BE2C (cell line): ENCODE results near the gene SLC6A18.
"Not testable (repeated sequence)": the region's sequence is repeated elsewhere in the genome, so short reads cannot be mapped to it uniquely, and the experiment has no call there.

Experiments
- DNase-seq: peaks from one replicate; pipeline ENCODE4 v3.0.0-alpha.2; 2020
- H3K27me3 ChIP-seq: fragments of 250-450 bp; sonication (Bioruptor Pico); 2 replicates; pipeline ENCODE4 v1.5.1; 2020; ENCODE audit warnings: mild to moderate bottlenecking
- H3K36me3 ChIP-seq: fragments of 250-450 bp; sonication (Bioruptor Pico); 2 replicates; pipeline ENCODE4 v1.5.1; 2020; ENCODE audit warnings: mild to moderate bottlenecking
- H3K4me1 ChIP-seq: fragments of 250-450 bp; sonication (Bioruptor Pico); 2 replicates; pipeline ENCODE4 v1.5.1; 2020
- H3K4me3 ChIP-seq: 2 replicates; pipeline ENCODE4 v1.5.1; 2011; ENCODE audit warnings: low read depth, low read length
- H3K9me3 ChIP-seq: fragments of 250-450 bp; sonication (Bioruptor Pico); 2 replicates; pipeline ENCODE4 v1.5.1; 2020
- TF ChIP-seq, protein P1 (sequence below): IDR thresholded peaks from 2 replicates; pipeline ENCODE4 v1.5.1; 2012; ENCODE audit warnings: mild to moderate bottlenecking, low read depth, low read length

SLC6A18 gene

DNA sequence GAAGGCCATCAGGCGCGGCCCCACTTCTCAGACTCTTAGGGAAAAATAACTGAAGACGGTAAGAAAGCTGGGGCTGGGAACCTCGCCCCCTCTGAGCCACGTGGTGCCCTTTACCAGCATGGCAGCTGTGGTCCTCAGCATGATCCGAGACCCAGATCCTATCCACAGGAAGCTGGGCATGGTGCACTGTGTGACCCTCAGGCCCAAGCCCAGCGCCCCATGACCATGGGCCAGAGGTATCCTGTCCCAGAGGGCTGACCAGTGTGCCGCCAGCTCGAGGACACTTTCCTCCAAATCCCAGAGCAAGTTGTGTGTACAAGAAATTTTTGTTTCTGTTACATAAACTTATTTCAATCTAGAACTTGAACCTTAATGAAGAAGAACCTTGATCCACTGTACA, 41.6 kb downstream of the SLC6A18 start:
- Histone ChIP-seq H3K9me3 (no peaks in the 10 kb centered on the region), H3K4me3 (no peak overlapping the region), H3K27me3 (no peaks in the 10 kb centered on the region), H3K4me1 (no peaks in the 10 kb centered on the region), H3K36me3 (no peaks in the 10 kb centered on the region)
- TF ChIP-seq, protein P1, sequence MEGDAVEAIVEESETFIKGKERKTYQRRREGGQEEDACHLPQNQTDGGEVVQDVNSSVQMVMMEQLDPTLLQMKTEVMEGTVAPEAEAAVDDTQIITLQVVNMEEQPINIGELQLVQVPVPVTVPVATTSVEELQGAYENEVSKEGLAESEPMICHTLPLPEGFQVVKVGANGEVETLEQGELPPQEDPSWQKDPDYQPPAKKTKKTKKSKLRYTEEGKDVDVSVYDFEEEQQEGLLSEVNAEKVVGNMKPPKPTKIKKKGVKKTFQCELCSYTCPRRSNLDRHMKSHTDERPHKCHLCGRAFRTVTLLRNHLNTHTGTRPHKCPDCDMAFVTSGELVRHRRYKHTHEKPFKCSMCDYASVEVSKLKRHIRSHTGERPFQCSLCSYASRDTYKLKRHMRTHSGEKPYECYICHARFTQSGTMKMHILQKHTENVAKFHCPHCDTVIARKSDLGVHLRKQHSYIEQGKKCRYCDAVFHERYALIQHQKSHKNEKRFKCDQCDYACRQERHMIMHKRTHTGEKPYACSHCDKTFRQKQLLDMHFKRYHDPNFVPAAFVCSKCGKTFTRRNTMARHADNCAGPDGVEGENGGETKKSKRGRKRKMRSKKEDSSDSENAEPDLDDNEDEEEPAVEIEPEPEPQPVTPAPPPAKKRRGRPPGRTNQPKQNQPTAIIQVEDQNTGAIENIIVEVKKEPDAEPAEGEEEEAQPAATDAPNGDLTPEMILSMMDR = no peak
- no peak for DNase-seq

DNA sequence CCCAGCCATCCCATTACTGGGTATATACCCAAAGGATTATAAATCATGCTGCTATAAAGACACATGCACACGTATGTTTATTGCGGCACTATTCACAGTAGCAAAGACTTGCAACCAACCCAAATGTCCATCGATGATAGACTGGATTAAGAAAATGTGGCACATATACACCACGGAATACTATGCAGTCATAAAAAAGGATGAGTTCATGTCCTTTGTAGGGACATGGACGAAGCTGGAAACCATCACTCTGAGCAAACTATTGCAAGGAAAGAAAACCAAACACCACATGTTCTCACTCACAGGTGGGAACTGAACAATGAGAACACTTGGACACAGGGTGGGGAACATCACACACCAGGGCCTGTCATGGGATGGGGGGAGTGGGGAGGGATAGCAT, 42.3 kb downstream of the SLC6A18 start:
- H3K9me3 ChIP-seq, H3K36me3 ChIP-seq: not testable (repeated sequence)

DNA sequence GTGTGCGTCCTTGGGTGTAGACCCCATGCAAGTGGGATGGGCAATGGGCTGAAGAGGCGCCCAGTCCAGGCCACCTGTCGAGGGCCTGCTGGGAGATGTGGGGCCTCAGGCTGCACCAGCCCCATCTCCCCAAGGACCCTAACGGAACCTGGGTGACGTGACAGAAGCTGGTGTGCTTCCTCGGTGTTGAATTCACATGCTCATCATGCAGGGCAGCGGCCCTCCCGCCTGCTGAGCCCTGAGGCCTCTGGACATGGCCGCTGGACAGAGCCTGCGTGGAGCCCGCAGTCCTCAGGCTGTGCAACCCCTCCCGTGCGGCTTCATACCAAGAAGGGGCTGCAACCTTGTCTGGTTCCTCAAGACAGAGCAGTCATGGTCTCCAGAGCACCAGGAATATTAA, 42.9 kb downstream of the SLC6A18 start:
- TF ChIP-seq, protein P1 = no peak
- no peak overlapping the region for H3K4me3 ChIP-seq
- H3K4me1 ChIP-seq = no peaks in the 10 kb centered on the region
- no peaks in the 10 kb centered on the region for H3K9me3 ChIP-seq
- DNase-seq = no peak
- no peaks in the 10 kb centered on the region for H3K36me3 ChIP-seq
- H3K27me3 ChIP-seq = no peaks in the 10 kb centered on the region

More for the DNA sequence above, 42.3 kb downstream of the SLC6A18 start:
- not testable (repeated sequence) for DNase-seq, H3K27me3 ChIP-seq, H3K4me3 ChIP-seq, H3K4me1 ChIP-seq

DNA sequence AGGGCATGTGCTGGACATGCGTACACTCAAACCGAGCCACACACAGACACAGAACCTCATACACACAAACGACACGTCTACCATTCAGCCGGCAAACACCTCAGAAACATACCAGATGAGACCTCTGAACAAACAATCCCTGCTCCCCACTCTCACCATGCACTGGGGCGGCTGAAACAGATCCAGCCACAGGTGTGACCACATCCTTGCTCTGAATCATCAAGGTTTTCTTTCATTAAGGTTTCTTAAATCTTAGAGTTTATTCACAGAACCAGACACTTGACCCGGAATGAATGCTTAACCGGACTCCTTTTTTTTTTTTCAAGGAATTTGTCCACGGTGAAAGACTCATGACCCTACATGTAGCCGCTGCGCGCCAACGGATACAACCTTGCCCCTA, 43.5 kb downstream of the SLC6A18 start:
- no peaks in the 10 kb centered on the region for H3K4me1 ChIP-seq
- TF ChIP-seq, protein P1 = no peak
- H3K9me3 ChIP-seq = no peaks in the 10 kb centered on the region
- DNase-seq = no peak
- no peak overlapping the region for H3K4me3 ChIP-seq
- no peaks in the 10 kb centered on the region for H3K27me3 ChIP-seq
- H3K36me3 ChIP-seq = no peaks in the 10 kb centered on the region

DNA sequence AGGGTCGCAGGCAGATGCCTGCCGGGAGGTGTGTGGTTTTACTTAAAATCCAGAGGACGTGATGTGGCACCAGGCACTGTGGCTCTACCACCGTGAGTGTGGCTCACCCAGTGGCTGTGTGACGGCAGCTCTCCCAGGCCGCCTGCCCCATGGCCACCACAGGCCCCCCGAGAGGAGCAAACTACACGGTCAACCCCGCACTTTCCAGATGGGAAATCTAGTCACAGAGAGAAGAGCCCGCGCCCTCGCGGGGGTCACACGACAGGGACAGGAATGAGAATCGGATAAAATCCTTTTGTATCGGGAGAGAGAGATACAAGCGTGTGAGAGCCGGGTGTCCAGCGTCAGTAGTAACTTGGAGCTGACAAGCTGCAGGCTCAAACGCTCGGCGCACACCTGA, 45.2 kb downstream of the SLC6A18 start:
- no peak for DNase-seq
- Histone ChIP-seq H3K36me3 (no peaks in the 10 kb centered on the region), H3K4me1 (no peaks in the 10 kb centered on the region), H3K9me3 (no peaks in the 10 kb centered on the region), H3K4me3 (no peak overlapping the region), H3K27me3 (no peaks in the 10 kb centered on the region)
- TF ChIP-seq, protein P1 = no peak

DNA sequence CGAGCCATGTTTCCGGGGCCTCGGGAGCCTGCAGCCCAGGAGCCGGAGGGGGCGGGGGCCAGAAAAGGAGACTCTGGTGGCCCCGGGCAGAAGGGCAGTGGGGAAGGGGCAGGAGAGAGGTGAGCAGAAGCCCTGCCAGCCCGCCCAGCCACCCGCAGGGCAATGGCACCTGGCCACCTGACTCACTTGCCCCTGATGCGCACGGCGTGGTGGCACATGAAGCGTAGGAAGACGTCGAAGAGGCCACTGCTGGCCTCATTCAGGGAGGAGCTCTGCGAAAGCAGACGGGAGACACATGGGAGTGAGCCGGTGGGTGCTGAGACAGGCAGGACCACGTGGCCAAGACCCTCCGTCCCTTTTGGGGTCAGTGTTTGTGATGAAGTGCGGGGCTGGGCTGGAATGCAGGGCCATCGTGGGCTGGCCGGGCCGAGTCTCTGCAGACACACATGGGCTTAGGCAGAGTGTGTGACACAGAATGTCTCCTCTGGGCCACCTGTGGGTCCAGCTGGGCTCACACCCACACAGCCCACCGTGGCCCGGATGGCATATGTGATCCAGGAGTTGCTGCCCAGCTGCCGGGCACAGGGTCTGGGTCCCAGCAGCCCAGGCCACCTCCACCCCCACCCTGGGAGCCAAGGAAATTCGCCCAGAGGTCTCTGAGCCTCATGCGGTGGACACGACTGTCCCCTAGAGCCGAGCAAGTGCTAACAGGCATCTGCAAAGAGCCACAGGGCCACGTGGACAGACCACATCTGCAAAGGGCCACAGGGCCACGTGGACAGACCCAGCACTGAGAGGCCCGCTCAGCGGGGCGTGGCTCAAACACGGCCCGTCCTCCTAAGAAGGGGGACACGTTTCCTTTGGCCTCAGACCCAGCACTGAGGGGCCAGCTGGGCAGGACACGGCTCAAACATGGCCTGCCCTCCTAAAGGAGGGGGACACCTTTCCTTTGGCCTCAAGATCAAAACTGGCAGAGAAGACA, 46.0 kb downstream of the SLC6A18 start:
- no peak for DNase-seq
- Histone ChIP-seq H3K9me3 (no peaks in the 10 kb centered on the region), H3K4me3 (no peak overlapping the region), H3K4me1 (no peaks in the 10 kb centered on the region), H3K36me3 (no peaks in the 10 kb centered on the region), H3K27me3 (no peaks in the 10 kb centered on the region)
- TF ChIP-seq, protein P1 = no peak
